OCI-M1 (cell line): ENCODE results near the gene ALDH1A2.
"Not testable (repeated sequence)": the region's sequence is repeated elsewhere in the genome, so short reads cannot be mapped to it uniquely, and the experiment has no call there.

Source experiments
- DNase-seq: peaks from one replicate; lab custom pipeline; 2025; lab: John Stamatoyannopoulos, UW

The ALDH1A2 gene

GRCh38 chr15:58040150-58040549, 25.4 kb downstream of the ALDH1A2 start:
- DNase-seq: no peak

- no peak for DNase-seq
These were observed 26.2 kb downstream of the ALDH1A2 start for GRCh38 chr15:58039079-58040035.

DNA sequence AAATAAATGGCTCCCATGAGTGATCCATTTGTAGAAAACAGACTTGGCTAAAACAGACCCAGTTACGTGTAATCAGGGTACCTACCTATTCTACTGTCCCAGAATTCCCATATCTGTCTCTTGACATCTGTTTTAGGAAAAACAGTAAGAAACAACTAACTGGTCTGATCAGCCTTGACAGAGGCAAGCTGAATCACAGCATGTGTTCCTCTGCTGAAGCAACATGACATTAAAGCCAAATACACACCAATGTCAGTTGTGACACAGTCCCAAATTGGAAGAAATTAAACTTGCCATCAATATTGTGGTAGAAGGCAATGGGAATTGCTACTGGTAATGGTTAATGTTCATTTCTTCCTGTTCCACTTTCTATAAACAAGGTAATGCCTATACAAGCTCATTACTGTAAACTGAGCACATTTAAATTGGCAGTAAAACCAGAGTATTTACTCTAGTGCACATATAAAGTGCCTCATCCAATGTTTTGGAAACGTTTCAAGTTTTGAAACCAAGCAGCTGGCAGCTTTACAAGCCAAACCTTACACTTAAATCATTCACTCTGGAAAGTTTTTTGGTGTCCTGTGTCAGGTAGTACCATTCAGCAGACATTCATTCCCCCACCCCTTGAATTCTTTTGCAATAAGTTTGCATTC, 27.0 kb downstream of the ALDH1A2 start:
- no peak for DNase-seq

- DNase-seq: no peak
These were observed 27.7 kb downstream of the ALDH1A2 start for GRCh38 chr15:58037723-58038301.

GRCh38 chr15:58036579-58036978, 28.9 kb downstream of the ALDH1A2 start:
- DNase-seq: no peak

GRCh38 chr15:58028392-58028791, 37.1 kb downstream of the ALDH1A2 start:
- DNase-seq: not testable (repeated sequence)

GRCh38 chr15:58026552-58026951, 39.0 kb downstream of the ALDH1A2 start:
- no peak for DNase-seq

- DNase-seq: no peak
These were observed 39.5 kb downstream of the ALDH1A2 start for GRCh38 chr15:58026051-58026450.

- no peak for DNase-seq
These were observed 43.9 kb downstream of the ALDH1A2 start for GRCh38 chr15:58021332-58022230.

DNA sequence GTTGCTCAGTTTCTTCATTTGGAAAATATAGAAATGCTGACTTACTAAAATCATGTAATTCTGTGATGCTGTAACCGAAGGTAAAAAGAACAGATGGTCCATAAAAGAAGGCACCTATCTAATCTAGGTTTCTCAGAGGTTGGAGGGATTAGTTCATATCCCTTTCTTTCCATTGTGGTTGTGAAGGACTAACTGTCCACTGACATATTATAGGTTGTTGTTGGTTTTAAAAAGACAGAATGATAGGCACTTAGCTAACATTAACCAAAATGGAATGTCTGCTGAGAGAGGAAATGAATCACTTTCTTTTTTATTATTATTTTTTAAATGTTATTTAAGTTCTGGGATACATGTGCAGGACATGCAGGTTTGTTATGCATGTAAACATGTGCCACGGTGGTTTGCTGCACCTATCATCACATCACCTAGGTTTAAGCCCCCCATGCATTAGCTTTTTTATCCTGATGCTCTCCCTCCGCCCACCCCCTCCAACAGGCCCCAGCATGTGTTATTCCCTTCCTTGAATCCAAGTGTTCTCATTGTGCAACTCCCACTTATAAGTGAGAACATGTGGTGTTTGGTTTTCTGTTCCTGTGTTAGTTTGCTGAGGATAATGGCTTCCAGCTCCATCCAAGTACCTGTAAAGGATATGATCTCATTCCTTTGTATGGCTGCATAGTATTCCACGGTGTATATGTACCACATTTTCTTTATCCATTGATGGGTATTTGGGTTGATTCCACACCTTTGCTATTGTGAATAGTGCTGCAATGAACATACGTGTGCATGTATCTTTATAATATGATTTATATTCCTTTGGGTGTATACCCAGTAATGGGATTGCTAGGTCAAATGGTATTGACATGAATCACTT, 45.8 kb downstream of the ALDH1A2 start:
- no peak for DNase-seq

DNA sequence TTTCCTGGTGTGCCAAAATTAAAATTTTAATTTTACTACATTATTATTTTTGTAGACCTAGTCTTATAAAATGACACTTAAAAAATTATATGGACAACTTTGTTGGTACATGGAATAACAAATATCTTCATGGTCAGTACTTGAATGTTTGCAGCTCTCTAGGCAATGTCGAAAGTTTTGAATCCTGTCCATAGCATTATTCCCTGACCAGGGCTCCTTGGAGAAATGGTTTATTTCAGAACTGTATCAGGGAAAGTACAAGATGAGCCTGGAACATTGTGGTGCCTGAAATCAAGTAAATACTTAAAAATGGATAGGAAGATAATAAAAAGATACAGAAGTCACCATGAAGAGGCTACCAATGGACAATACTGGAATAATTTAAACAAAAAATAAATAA, 47.6 kb downstream of the ALDH1A2 start:
- no peak for DNase-seq

DNA sequence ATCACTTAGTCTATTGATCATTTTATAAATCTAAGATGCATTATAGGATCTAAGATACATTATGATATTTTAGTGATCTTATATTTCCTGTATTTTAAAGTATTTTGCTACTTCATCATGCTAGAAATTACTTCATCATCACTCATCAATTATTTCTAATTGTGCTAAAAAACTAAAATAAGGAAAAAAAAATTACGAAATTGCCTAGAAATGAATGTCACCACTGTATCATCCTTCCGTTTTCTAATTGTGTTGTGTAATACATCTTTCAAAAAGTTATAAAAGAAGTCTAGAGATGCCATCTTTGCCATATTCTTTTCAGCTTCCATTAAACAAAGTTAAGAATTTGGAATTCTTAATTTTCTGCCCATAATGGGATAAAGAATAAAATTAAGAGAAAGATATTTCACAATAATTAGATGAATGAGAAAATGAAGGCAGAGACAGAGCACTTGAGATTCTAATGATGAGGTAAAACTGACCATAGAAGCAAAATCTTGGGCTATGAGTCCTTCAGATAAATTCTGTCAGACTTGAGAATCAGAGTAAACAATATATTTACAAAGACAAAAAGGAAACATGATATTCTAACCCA, 48.8 kb downstream of the ALDH1A2 start:
- DNase-seq: no peak

DNA sequence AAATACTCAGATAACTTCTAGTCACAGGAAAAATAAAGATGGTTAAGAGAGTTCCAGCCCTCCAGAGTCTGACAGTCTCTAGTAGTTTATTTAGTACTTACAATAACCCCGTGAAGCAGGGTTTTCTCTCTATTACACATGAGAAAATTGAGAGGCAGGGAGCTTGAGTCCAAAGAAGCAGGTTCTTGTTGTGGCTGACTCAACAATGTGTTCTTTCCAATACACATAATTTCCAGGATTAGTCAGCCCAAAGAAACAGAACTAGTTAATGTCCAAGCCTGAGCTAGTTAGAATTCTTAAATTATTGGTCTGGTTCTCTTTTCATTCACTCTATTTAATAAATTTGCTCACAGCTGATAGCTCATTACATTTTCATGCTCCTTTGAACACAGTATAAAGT, 49.9 kb downstream of the ALDH1A2 start:
- DNase-seq: no peak

- no peak for DNase-seq
These were observed 51.0 kb downstream of the ALDH1A2 start for GRCh38 chr15:58014470-58014869.

DNA sequence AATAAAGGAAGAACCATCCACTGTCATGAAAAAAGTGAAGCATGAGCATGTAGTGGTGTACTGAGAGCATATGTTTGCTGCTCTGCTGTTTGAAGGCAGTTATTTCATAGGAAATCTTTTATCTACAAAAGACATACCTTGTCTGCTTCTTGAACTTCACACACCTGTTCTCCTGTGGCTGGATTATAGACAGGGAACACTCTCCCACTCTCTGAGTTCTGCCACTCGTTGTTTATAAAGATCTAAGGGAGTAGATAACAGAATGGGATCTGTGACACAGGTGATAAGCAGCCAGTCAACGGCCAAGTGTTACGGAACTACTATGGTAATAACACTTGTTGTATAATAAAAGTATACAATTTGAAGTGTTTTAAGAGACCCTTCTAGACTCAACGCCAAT, 51.5 kb downstream of the ALDH1A2 start:
- peak; percentile 24 for DNase-seq

DNA sequence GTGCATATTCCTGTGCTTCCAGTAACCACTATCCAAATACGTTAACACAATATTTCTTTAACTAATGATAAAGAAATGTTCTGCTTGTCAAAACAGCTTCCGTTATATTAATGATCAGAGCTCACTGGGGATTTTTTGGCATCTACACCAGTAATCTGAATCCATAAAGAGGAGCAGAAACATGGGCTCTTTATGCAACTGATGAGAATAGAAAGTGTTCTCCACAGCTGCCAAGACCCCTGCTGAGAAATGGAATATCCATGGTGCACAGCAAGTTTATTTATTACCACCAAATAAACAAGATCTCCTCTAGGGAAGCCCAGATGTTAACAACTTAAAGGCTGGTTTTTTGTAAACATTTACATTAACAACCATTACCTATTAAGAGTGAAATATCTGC, 54.5 kb downstream of the ALDH1A2 start:
- DNase-seq: no peak

DNA sequence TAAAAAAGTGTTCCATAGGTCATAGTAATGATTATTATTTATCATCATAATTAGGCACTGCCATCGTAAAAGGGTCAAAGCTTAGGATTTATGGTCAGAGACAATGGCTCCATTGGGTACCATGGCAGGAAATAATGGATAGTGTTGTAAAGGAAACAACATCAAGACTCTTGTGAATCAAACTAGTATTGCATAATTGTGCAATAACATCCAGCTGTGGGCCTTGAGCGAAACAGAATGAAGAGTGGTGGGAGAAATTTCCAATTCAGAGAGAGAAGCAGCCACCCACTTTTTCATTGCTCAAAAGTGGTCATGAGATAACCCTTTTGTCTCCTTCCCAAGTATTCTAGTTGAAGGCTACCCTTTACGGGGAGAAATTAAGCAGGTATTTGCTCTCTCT, 61.7 kb downstream of the ALDH1A2 start:
- DNase-seq: no peak

- DNase-seq: no peak
These were observed 63.0 kb downstream of the ALDH1A2 start for GRCh38 chr15:58002338-58003126.

GRCh38 chr15:57999699-58000098, 65.8 kb downstream of the ALDH1A2 start:
- DNase-seq: not testable (repeated sequence)

DNA sequence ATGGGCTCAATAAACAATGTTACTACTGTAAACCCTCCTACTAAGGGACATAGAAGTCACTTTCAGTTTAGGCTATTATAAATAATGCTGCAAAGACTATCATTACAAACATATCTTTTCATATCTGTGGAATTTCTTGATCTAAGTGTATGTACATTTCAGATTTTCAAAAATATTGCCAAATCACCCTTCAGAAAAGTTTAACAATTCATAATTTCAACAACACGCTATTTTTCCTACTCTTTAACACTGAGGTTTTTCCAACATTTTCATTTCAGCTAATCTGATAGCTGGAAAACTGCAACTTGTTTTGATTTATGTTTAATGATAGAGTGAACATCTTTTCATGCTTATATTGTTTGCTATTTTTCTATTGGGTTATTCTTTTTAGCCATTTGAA, 69.0 kb downstream of the ALDH1A2 start:
- DNase-seq: no peak
